ENCODE data around the gene GPR83.

Gene GPR83

GRCh38 chr11:94400839-94401772 lies at the start of gene GPR83:
Gene GPR83 (minus strand): TSS chr11:94401419. CDS start chr11:94401247, 172 bp downstream.
- peaks cover 3% of the 10 kb centered on the region for H3K9me3 Mint-ChIP-seq
- peaks cover 46% of the 10 kb centered on the region for H3K27me3 Mint-ChIP-seq (ENCODE audit: low read depth, poor library complexity)

GRCh38 chr11:94450048-94450447 lies 48.8 kb upstream of the GPR83 start:
- Mint-ChIP-seq H3K27me3 (ENCODE audit: low read depth, poor library complexity) (peaks cover 5% of the 10 kb centered on the region), H3K36me3 (ENCODE audit: low read depth) (peaks cover 39% of the 10 kb centered on the region), H3K9me3 (no peaks in the 10 kb centered on the region), H3K4me1 (no peaks in the 10 kb centered on the region), H3K27ac (no peak overlapping the region), H3K4me3 (no peak overlapping the region)
- no peak for TF ChIP-seq CTCF (IDR thresholded peaks at IDR 0.05)
- no peak for DNase-seq

More at GRCh38 chr11:94400839-94401772, at the start of gene GPR83:
- H3K27ac Mint-ChIP-seq = peak within 1 kb of the TSS; percentile 19
- peak within 1 kb of the TSS; percentile 89 for H3K4me3 Mint-ChIP-seq
- H3K36me3 Mint-ChIP-seq (ENCODE audit: low read depth) = no peaks in the 10 kb centered on the region
- DNase-seq = peak; percentile 70
- H3K4me1 Mint-ChIP-seq = peaks cover 13% of the 10 kb centered on the region
- TF ChIP-seq CTCF (IDR thresholded peaks at IDR 0.05) = no peak

GRCh38 chr11:94449437-94449836 lies 48.2 kb upstream of the GPR83 start:
- no peak overlapping the region for H3K27ac Mint-ChIP-seq
- no peaks in the 10 kb centered on the region for H3K9me3 Mint-ChIP-seq
- peaks cover 5% of the 10 kb centered on the region for H3K27me3 Mint-ChIP-seq (ENCODE audit: low read depth, poor library complexity)
- H3K4me3 Mint-ChIP-seq = no peak overlapping the region
- no peak for TF ChIP-seq CTCF (IDR thresholded peaks at IDR 0.05)
- H3K36me3 Mint-ChIP-seq (ENCODE audit: low read depth) = peaks cover 37% of the 10 kb centered on the region
- DNase-seq = no peak
- H3K4me1 Mint-ChIP-seq = no peaks in the 10 kb centered on the region

GRCh38 chr11:94449029-94449428 lies 47.8 kb upstream of the GPR83 start:
- no peaks in the 10 kb centered on the region for H3K4me1 Mint-ChIP-seq
- no peaks in the 10 kb centered on the region for H3K9me3 Mint-ChIP-seq
- no peak overlapping the region for H3K4me3 Mint-ChIP-seq
- peaks cover 41% of the 10 kb centered on the region for H3K36me3 Mint-ChIP-seq (ENCODE audit: low read depth)
- TF ChIP-seq CTCF (IDR thresholded peaks at IDR 0.05) = no peak
- no peak for DNase-seq
- peaks cover 5% of the 10 kb centered on the region for H3K27me3 Mint-ChIP-seq (ENCODE audit: low read depth, poor library complexity)
- H3K27ac Mint-ChIP-seq = peak overlapping the region; percentile 32

GRCh38 chr11:94447149-94447548 lies 45.9 kb upstream of the GPR83 start:
- Mint-ChIP-seq H3K36me3 (ENCODE audit: low read depth) (peaks cover 28% of the 10 kb centered on the region), H3K27ac (peak overlapping the region; percentile 93), H3K4me1 (no peaks in the 10 kb centered on the region), H3K4me3 (no peak overlapping the region), H3K9me3 (no peaks in the 10 kb centered on the region), H3K27me3 (ENCODE audit: low read depth, poor library complexity) (peaks cover 5% of the 10 kb centered on the region)
- DNase-seq = no peak
- no peak for TF ChIP-seq CTCF (IDR thresholded peaks at IDR 0.05)

All from nephron progenitor cell (in vitro differentiated cells).